SU-DHL-6 (cell line): ENCODE data around the gene OSBPL7.

Source experiments
- H2AFZ ChIP-seq: fragments of 200-600 bp; sonication (generic); 2 replicates; pipeline ENCODE4 v1.6.1; 2014; ENCODE audit warnings: low read depth, mild to moderate bottlenecking, moderate library complexity, mixed read lengths, antibody characterized with exemption, low read length; ENCODE audit not compliant: severe bottlenecking
- H3F3A ChIP-seq: fragments of 200-600 bp; shearing (Covaris generic); 2 replicates; pipeline ENCODE4 v1.6.0; 2016; ENCODE audit warnings: antibody characterized with exemption, mild to moderate bottlenecking; ENCODE audit not compliant: insufficient read depth
- H3K27ac ChIP-seq: fragments of 200-600 bp; sonication (generic); 2 replicates; pipeline ENCODE4 v1.5.1; 2016; ENCODE audit warnings: low read depth, mild to moderate bottlenecking, low read length, moderate library complexity, mixed read lengths
- H3K27me3 ChIP-seq: fragments of 200-600 bp; sonication (generic), shearing (Covaris generic); 2 replicates; pipeline ENCODE4 v1.6.0; 2014; ENCODE audit warnings: mild to moderate bottlenecking, low read length
- H3K36me3 ChIP-seq: fragments of 200-600 bp; sonication (generic); 2 replicates; pipeline ENCODE4 v1.6.1; 2014; ENCODE audit warnings: mild to moderate bottlenecking, low read length, mixed read lengths
- H3K4me2 ChIP-seq: fragments of 300-600, 200-600 bp; shearing (Covaris generic), sonication (generic); 2 replicates; pipeline ENCODE4 v1.6.0; 2014; ENCODE audit warnings: low read length, low read depth, mild to moderate bottlenecking; ENCODE audit not compliant: poor library complexity, severe bottlenecking
- H3K4me3 ChIP-seq: fragments of 200-600 bp; sonication (generic); 2 replicates; pipeline ENCODE4 v1.5.1; 2014; ENCODE audit warnings: antibody characterized with exemption, low read length, mild to moderate bottlenecking, mixed read lengths; ENCODE audit not compliant: insufficient read depth, poor library complexity, severe bottlenecking
- H3K79me2 ChIP-seq: fragments of 200-600 bp; sonication (generic); 2 replicates; pipeline ENCODE4 v1.6.1; 2014; ENCODE audit warnings: mild to moderate bottlenecking, low read length, moderate library complexity; ENCODE audit not compliant: insufficient read depth
- H3K9ac ChIP-seq: fragments of 200-600 bp; sonication (generic); 2 replicates; pipeline ENCODE4 v1.7.0; 2014; ENCODE audit warnings: mild to moderate bottlenecking, low read length
- H3K9me2 ChIP-seq: fragments of 200-600 bp; sonication (generic); replicated peaks from 2 replicates; pipeline ENCODE4 v1.6.1; 2014; ENCODE audit warnings: low read length; ENCODE audit not compliant: insufficient read depth
- H3K9me3 ChIP-seq: fragments of 200-600 bp; sonication (generic); 2 replicates; pipeline ENCODE4 v1.6.1; 2014; ENCODE audit warnings: low read length, mixed read lengths; ENCODE audit not compliant: insufficient read depth
- H4K20me1 ChIP-seq: fragments of 200-600 bp; sonication (generic); 2 replicates; pipeline ENCODE4 v1.6.1; 2014; ENCODE audit warnings: low read depth, mild to moderate bottlenecking, antibody characterized with exemption, low read length, moderate library complexity, mixed read lengths
- EZH2phosphoT487 ChIP-seq: fragments of 200-600 bp; sonication (generic), shearing (Covaris generic); conservative IDR thresholded peaks from 2 replicates; pipeline ENCODE4 v1.6.1; 2018; ENCODE audit warnings: mild to moderate bottlenecking, antibody characterized with exemption, low read length, moderate library complexity, mixed read lengths
- TF ChIP-seq, protein P1 (sequence below): fragments of 200-600 bp; sonication (generic); IDR thresholded peaks from one replicate; pipeline ENCODE4 v1.5.1; 2017; ENCODE audit warnings: antibody characterized with exemption, mild to moderate bottlenecking, low read length, moderate library complexity; ENCODE audit not compliant: insufficient read depth, poor library complexity, severe bottlenecking

OSBPL7 gene

DNA sequence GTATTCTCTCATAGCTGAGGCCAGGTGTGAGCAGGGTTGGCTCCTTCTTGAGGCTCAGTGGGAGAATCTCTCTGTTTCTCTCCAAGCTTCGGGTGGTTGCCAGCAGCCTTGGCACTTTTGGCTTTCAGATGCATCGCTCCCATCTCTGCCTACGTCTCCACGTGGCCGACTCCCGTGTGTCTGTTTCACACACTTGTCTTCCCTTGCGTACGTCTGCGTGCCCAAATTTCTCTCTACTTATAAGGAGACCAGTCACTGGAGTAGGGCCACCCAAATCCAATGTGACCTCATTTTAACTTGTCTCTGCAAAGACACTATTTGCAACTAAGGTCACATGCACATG is 14.7 kb downstream of the OSBPL7 start:
- no peaks in the 10 kb centered on the region for H3K27me3 ChIP-seq
- no peaks in the 10 kb centered on the region for H3F3A ChIP-seq
- H3K9me2 ChIP-seq = no peaks in the 10 kb centered on the region
- no peak overlapping the region for H3K27ac ChIP-seq
- no peak for TF ChIP-seq EZH2phosphoT487
- TF ChIP-seq, protein P1, sequence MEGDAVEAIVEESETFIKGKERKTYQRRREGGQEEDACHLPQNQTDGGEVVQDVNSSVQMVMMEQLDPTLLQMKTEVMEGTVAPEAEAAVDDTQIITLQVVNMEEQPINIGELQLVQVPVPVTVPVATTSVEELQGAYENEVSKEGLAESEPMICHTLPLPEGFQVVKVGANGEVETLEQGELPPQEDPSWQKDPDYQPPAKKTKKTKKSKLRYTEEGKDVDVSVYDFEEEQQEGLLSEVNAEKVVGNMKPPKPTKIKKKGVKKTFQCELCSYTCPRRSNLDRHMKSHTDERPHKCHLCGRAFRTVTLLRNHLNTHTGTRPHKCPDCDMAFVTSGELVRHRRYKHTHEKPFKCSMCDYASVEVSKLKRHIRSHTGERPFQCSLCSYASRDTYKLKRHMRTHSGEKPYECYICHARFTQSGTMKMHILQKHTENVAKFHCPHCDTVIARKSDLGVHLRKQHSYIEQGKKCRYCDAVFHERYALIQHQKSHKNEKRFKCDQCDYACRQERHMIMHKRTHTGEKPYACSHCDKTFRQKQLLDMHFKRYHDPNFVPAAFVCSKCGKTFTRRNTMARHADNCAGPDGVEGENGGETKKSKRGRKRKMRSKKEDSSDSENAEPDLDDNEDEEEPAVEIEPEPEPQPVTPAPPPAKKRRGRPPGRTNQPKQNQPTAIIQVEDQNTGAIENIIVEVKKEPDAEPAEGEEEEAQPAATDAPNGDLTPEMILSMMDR = no peak
- no peak overlapping the region for H3K9ac ChIP-seq
- no peak overlapping the region for H3K4me3 ChIP-seq
- H2AFZ ChIP-seq = no peak overlapping the region
- no peak overlapping the region for H3K4me2 ChIP-seq
- no peaks in the 10 kb centered on the region for H4K20me1 ChIP-seq
- H3K36me3 ChIP-seq = no peaks in the 10 kb centered on the region
- no peaks in the 10 kb centered on the region for H3K79me2 ChIP-seq
- no peaks in the 10 kb centered on the region for H3K9me3 ChIP-seq

DNA sequence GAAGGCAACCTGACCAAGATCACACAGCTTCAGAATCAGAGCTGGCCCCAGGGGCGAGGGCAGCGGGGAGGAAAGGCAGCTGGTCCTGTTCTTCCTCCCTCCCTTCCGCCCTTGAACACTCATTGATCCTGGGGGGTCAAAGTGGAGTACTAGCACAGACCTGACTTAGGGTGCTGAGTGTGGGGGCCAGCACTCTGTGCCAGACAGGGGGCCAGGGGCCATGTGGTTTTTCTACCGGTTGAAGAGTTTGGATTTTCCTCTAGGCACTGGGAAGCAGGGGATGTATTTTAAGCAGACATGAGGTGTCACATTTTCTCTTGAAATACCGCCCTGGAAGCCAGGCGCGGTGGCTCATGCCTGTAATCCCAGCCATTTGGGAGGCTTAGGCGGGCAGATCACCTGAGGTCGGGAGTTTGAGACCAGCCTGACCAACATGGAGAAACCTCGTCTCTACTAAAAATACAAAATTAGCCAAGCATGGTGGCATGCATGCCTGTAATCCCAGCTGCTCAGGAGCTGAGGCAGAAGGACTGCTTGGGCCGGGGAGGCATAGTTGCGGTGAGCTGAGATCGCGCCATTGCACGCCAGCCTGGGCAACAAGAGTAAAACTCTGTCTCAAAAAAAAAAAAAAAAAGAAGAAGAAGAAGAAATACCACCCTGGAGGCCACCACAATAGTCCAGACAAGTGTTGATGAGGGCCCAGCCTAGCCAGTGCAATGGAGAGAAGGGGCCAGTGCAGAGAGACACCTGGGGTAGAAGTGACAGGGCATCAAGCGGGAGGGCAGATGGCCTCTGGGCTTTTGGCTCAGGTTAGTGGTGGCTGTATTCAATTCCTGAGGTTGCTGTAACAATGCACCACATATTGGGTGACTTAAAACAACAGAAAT is 15.3 kb downstream of the OSBPL7 start:
- no peak overlapping the region for H3K4me2 ChIP-seq
- TF ChIP-seq EZH2phosphoT487 = no peak
- TF ChIP-seq, protein P1 = no peak
- no peaks in the 10 kb centered on the region for H3K27me3 ChIP-seq
- no peak overlapping the region for H2AFZ ChIP-seq
- no peak overlapping the region for H3K27ac ChIP-seq
- no peaks in the 10 kb centered on the region for H3K36me3 ChIP-seq
- no peaks in the 10 kb centered on the region for H3K79me2 ChIP-seq
- no peaks in the 10 kb centered on the region for H3K9me3 ChIP-seq
- H3K9ac ChIP-seq = no peak overlapping the region
- H3K4me3 ChIP-seq = no peak overlapping the region
- no peaks in the 10 kb centered on the region for H3K9me2 ChIP-seq
- no peaks in the 10 kb centered on the region for H3F3A ChIP-seq
- no peaks in the 10 kb centered on the region for H4K20me1 ChIP-seq

DNA sequence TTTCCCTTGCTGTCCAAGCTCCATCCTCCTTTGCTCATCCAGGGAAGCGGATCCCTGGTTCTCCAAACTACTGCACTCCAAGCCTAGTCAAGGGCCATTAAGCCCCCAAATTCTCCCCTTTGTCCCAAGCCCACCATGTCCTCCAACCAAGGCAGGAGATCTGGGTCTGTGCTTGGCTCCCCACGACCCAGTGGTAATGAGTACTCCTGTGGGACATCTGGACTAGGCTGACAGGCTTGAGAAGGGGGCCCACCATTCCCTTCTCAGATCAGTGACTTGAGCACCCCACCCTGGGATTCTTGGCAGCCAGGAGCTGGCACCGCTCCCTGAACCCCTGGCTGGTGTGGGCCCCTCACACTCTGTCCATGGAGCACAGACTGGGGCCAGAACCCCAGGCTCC is 17.1 kb downstream of the OSBPL7 start:
- Histone ChIP-seq H3F3A (no peaks in the 10 kb centered on the region), H3K27ac (no peak overlapping the region), H4K20me1 (no peaks in the 10 kb centered on the region), H3K4me2 (no peak overlapping the region), H2AFZ (no peak overlapping the region), H3K79me2 (no peaks in the 10 kb centered on the region), H3K9me2 (no peaks in the 10 kb centered on the region), H3K9ac (no peak overlapping the region), H3K9me3 (no peaks in the 10 kb centered on the region), H3K4me3 (no peak overlapping the region), H3K27me3 (no peaks in the 10 kb centered on the region), H3K36me3 (no peaks in the 10 kb centered on the region)
- TF ChIP-seq, protein P1 = no peak
- no peak for TF ChIP-seq EZH2phosphoT487
